Suprapubic skin (tissue), 4 donors: ENCODE data around the gene LRIT3. TPM values are rescaled to one million over a fixed set of nuclear protein-coding genes. Genes with fewer than 3 reads are reported as not detected.

Experiments used
- DNase-seq, 2 donors: peaks; one replicate each; pipeline ENCODE4 v3.0.0-alpha.2; 2019; ENCODE audit warnings: low spot score in 2 of 2
- H3K27ac ChIP-seq: fragments of 200-600 bp; sonication (generic); one replicate; pipeline ENCODE4 v1.5.1; 2019
- H3K27me3 ChIP-seq: fragments of 200-600 bp; sonication (generic); one replicate; pipeline ENCODE4 v1.5.1; 2019
- H3K36me3 ChIP-seq: fragments of 200-600 bp; sonication (generic); one replicate; pipeline ENCODE4 v1.5.1; 2019
- H3K4me1 ChIP-seq: fragments of 200-600 bp; sonication (generic); one replicate; pipeline ENCODE4 v1.5.1; 2019
- H3K4me3 ChIP-seq: fragments of 200-600 bp; sonication (generic); one replicate; pipeline ENCODE4 v1.5.1; 2019; ENCODE audit warnings: mild to moderate bottlenecking
- H3K9me3 ChIP-seq: fragments of 200-600 bp; sonication (generic); one replicate; pipeline ENCODE4 v1.5.1; 2019
- CTCF ChIP-seq, 2 donors: fragments of 200-600 bp in 1 of 2; fragments of 450-650 bp in 1 of 2; sonication (generic) in 1 of 2; IDR thresholded peaks; one replicate each; pipeline ENCODE4 v1.5.1; 2016 to 2019; ENCODE audit warnings: antibody characterized with exemption in 2 of 2, mild to moderate bottlenecking in 1 of 2, moderate library complexity in 1 of 2
- EP300 ChIP-seq: sonication (generic); formaldehyde crosslinking; IDR thresholded peaks from one replicate; pipeline ENCODE4 v1.6.1; 2017; ENCODE audit warnings: antibody characterized with exemption
- POLR2A ChIP-seq, 2 donors: fragments of 450-650 bp; IDR thresholded peaks; one replicate each; pipeline ENCODE4 v1.6.1; 2017; ENCODE audit warnings: antibody characterized with exemption in 2 of 2, mild to moderate bottlenecking in 2 of 2, moderate library complexity in 2 of 2
- POLR2AphosphoS5 ChIP-seq, 3 donors: sonication (generic); formaldehyde crosslinking; IDR thresholded peaks; one replicate each; pipeline ENCODE4 v1.6.1; 2017; ENCODE audit warnings: antibody characterized with exemption in 3 of 3
- WGBS: methylation state at CpG from one replicate; pipeline ENCODE4 v1.1.5; 2018; 5-methylcytosine and 5-hydroxymethylcytosine counted together
- total RNA-seq, 4 donors: library from RNA; depleted of rRNA; stranded (reverse); fragments of >200 nt; gene quantifications; one replicate each; pipeline ENCODE4 v1.1.0, GENCODE V29; 2016

LRIT3 gene
- total RNA-seq, 4 donors from 2014 or later = 0.15 to 2.2 (median 0.38) TPM; not detected in 1

- no peaks in the 10 kb centered on the region for H3K27me3 ChIP-seq
- no peak overlapping the region for H3K4me3 ChIP-seq
- no peak overlapping the region for H3K27ac ChIP-seq
- TF ChIP-seq POLR2AphosphoS5 (IDR thresholded peaks at IDR 0.05) = no peak
- H3K4me1 ChIP-seq = peaks cover 4% of the 10 kb centered on the region
- DNase-seq = no peak
- WGBS = 82% methylated on average over 2 of the region's 2 CpGs
- no peaks in the 10 kb centered on the region for H3K36me3 ChIP-seq
- no peaks in the 10 kb centered on the region for H3K9me3 ChIP-seq
These were observed 30.4 kb downstream of the LRIT3 start for GRCh38 chr4:109878355-109878754.

- TF ChIP-seq POLR2AphosphoS5 (IDR thresholded peaks at IDR 0.05) = no peak
- no peak for TF ChIP-seq EP300
- no peak overlapping the region for H3K27ac ChIP-seq
- WGBS = 80% methylated on average over 12 of the region's 12 CpGs
- no peak overlapping the region for H3K4me3 ChIP-seq
- H3K36me3 ChIP-seq = no peaks in the 10 kb centered on the region
- H3K27me3 ChIP-seq = no peaks in the 10 kb centered on the region
- no peaks in the 10 kb centered on the region for H3K9me3 ChIP-seq
- no peaks in the 10 kb centered on the region for H3K4me1 ChIP-seq
- no peak for DNase-seq
These were observed 31.2 kb downstream of the LRIT3 start for GRCh38 chr4:109879081-109879480.

- no peak overlapping the region for H3K27ac ChIP-seq
- TF ChIP-seq CTCF (IDR thresholded peaks at IDR 0.05) = no peak
- no peak for TF ChIP-seq POLR2A (IDR thresholded peaks at IDR 0.05)
- no peak for TF ChIP-seq POLR2AphosphoS5 (IDR thresholded peaks at IDR 0.05)
- TF ChIP-seq EP300 = no peak
- no peaks in the 10 kb centered on the region for H3K9me3 ChIP-seq
- no peak overlapping the region for H3K4me3 ChIP-seq
- H3K36me3 ChIP-seq = no peaks in the 10 kb centered on the region
- WGBS = 88% methylated on average over 6 of the region's 7 CpGs
- DNase-seq = no peak
- no peaks in the 10 kb centered on the region for H3K27me3 ChIP-seq
- no peaks in the 10 kb centered on the region for H3K4me1 ChIP-seq
These were observed 31.9 kb downstream of the LRIT3 start for GRCh38 chr4:109879636-109880314.

- no peaks in the 10 kb centered on the region for H3K27me3 ChIP-seq
- no peak for DNase-seq
- TF ChIP-seq EP300 (no peak), POLR2AphosphoS5 (IDR thresholded peaks at IDR 0.05) (no peak), POLR2A (IDR thresholded peaks at IDR 0.05) (no peak), CTCF (IDR thresholded peaks at IDR 0.05) (no peak)
- H3K4me1 ChIP-seq = no peaks in the 10 kb centered on the region
- H3K36me3 ChIP-seq = no peaks in the 10 kb centered on the region
- no peaks in the 10 kb centered on the region for H3K9me3 ChIP-seq
- no peak overlapping the region for H3K4me3 ChIP-seq
- no peak overlapping the region for H3K27ac ChIP-seq
These were observed 38.4 kb downstream of the LRIT3 start for GRCh38 chr4:109886303-109886702.

GRCh38 chr4:109887071-109887470 lies 39.2 kb downstream of the LRIT3 start:
- DNase-seq = no peak
- 67% methylated on average over 6 of the region's 6 CpGs for WGBS
- Histone ChIP-seq H3K4me1 (no peaks in the 10 kb centered on the region), H3K9me3 (no peaks in the 10 kb centered on the region), H3K4me3 (no peak overlapping the region), H3K27me3 (no peaks in the 10 kb centered on the region), H3K27ac (no peak overlapping the region), H3K36me3 (no peaks in the 10 kb centered on the region)
- TF ChIP-seq POLR2AphosphoS5 (IDR thresholded peaks at IDR 0.05) = no peak
- no peak for TF ChIP-seq POLR2A (IDR thresholded peaks at IDR 0.05)
- TF ChIP-seq CTCF (IDR thresholded peaks at IDR 0.05) = no peak
- TF ChIP-seq EP300 = no peak

GRCh38 chr4:109890076-109890475 lies 42.2 kb downstream of the LRIT3 start:
- H3K9me3 ChIP-seq = no peaks in the 10 kb centered on the region
- no peak overlapping the region for H3K4me3 ChIP-seq
- TF ChIP-seq EP300 = no peak
- TF ChIP-seq CTCF (IDR thresholded peaks at IDR 0.05) = no peak
- TF ChIP-seq POLR2A (IDR thresholded peaks at IDR 0.05) = no peak
- no peak for TF ChIP-seq POLR2AphosphoS5 (IDR thresholded peaks at IDR 0.05)
- no peaks in the 10 kb centered on the region for H3K4me1 ChIP-seq
- H3K36me3 ChIP-seq = no peaks in the 10 kb centered on the region
- no peaks in the 10 kb centered on the region for H3K27me3 ChIP-seq
- DNase-seq = no peak
- no peak overlapping the region for H3K27ac ChIP-seq
